GM21381 (cell line): ENCODE results near the gene PIP5KL1.

Source experiments
- ATAC-seq: cut with Tn5 transposase; IDR thresholded peaks from one replicate; pipeline ENCODE4 v1.9.1; 2021; ENCODE audit warnings: mild to moderate bottlenecking, moderate library complexity; ENCODE audit not compliant: unreplicated experiment

PIP5KL1 gene, protein sequence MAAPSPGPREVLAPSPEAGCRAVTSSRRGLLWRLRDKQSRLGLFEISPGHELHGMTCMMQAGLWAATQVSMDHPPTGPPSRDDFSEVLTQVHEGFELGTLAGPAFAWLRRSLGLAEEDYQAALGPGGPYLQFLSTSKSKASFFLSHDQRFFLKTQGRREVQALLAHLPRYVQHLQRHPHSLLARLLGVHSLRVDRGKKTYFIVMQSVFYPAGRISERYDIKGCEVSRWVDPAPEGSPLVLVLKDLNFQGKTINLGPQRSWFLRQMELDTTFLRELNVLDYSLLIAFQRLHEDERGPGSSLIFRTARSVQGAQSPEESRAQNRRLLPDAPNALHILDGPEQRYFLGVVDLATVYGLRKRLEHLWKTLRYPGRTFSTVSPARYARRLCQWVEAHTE

DNA sequence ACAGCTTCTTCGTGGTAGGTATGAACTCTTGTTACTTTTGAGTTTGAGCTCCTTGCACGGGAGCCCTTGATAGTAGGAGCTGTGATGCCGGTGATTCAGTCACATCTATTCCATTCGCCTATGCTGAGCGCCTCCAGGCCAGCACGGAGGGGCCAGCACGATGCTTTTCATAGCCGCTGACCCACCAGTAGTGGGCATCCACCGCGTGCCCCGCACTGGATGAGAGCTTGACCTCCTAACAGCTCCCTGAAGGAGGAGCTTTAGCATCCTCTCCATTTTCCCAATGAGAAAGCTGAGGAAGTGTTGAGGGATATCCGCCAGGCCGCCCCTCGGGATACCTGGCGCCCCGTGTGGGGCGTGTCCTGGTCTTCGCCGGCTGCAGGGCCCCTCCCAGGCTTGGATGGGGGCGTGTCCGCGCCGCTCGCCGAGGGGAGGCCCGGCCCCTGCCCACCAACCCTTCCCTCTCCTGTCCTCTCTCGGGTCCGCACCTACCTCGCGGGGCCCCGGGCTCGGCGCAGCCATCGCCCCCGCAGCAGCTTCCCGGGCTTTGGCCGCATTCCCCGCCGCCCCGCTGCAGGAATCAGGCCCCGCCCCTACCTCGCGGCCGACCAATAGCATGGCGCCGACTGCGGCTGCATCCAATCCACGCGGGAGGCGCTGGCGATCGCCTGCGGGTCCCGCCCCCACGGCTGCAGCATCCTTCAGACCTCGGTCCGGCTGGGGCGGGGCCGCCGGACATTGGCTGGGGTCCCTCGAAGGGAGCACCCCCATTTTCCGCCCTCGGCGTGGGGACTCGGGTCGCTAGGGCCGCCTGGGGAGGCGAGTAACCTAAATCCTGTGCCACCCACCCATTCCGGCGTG lies at the start of gene PIP5KL1:
TSS of gene PIP5KL1 (minus strand) at position 547 of the 861 bp plus-strand sequence. CDS start at position 522, 25 bp downstream.
- peak; percentile 79 for ATAC-seq

DNA sequence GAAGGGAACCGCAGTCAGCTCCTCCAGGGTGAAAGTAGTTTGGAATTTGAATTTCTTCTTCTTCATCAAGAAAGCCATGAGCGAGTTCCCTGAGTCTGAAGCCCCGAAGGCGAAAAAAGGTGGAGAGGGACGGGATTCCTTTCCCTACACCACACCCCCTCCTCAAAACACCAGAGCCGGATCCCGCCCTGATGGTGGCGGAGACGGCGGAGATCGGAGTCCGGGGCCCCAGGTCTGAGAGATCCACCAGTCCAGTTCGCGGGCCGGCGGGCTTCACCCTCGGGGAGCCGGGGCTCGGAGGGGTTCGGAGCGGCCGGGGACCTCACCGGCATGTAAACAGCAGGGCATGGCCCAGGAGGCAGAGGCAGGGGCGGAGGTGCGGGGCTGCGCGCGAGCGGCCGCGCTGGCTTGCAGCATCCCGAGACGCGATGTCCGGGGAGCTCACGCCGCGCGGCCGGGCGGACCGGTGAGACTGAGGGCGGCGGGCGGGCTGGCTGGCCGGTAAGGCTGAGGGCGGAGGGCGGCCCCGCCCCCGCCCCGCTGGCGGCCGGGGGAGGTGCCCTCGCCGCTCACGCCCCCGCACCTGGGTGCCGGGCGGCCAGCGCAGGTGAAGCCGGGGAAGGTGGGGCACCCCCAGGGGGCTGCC lies 49.6 kb upstream of the PIP5KL1 start:
- peak; percentile 32 for ATAC-seq

DNA sequence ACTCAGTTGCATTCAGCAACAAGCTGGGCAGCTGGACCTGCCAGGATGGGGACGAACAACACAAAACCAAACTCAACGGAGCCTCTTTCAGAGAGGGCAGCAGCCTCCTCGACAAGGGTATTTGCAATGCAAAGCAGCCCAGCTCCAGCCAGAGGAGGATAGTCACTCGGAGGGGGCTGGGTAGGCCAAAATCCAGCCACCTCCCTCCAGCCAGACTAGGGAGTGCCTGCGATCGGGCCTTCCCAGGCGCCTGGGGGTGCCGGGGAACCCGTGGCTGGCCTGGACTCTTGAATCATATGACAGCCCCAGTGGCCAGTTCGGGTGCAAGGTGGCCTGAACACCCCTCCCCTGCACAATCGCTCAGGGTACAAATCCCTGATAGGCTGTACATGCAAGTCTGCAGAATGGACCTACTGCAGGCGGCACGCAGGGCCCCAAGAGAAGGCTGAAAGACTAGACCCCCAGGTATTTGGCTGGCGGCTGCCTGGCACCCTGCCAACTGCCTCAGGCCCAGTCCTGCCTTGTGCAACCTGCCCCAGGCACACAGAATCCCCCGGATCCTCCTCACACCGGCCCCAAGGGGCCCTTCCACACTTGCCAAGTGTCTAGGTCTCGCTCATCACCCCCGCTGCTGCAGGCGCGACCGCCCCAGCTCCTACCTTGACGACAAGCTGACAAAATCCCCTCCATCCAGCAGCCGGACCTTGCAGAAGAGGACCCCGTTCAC lies 48.9 kb upstream of the PIP5KL1 start:
- peak; percentile 18 for ATAC-seq

DNA sequence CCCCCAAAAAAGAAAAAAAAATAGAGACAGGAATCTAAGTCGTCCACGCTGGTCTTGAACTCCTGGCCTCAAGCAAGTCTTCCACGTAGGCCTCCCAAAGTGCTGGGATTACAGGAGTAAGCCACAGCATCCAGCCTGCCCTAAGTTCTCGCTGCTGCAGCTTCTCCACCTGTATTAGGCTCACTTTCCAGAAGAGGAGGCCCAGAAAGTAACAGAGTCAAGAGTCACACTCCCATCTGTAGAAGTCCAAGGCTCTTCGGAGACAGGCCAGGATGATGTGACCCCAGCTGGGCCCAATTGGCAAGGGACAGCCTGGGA lies 48.4 kb upstream of the PIP5KL1 start:
- no peak for ATAC-seq

DNA sequence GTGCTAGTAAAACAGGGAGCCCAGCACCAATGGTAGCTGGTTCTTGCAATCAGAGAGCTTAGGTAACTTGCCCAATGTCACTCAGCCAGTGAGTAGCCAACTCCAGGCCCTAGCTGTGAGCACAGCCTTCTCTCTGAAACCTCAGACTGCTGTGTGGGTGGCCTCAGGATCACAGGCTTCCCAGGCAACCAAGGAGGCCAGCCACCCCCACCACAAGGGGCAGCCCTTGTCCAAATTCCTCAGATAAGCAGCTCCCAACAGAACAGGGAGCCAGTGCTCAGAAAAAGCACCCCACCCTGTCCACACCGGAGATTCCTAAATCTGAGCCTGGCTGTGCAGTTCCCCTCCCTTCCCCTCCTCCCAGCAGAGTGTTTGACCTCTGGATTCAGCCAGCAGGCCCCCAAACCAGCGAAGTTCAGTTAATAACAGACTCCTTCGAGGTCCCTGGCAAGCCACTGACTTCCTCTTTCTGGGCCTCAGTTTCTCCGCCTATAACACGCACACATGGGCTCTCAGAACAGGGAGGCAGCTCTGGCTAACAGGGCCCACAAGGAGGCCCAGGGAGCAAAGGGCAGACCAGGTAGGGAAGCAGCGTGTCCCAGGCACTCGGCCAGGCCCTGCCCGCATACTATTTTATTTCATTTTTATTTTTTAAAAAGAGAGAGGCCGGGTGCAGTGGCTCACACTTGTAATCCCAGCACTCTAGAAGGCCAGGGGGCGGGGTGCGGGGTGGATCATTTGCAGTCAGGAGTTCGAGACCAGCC lies 47.5 kb upstream of the PIP5KL1 start:
- no peak for ATAC-seq

DNA sequence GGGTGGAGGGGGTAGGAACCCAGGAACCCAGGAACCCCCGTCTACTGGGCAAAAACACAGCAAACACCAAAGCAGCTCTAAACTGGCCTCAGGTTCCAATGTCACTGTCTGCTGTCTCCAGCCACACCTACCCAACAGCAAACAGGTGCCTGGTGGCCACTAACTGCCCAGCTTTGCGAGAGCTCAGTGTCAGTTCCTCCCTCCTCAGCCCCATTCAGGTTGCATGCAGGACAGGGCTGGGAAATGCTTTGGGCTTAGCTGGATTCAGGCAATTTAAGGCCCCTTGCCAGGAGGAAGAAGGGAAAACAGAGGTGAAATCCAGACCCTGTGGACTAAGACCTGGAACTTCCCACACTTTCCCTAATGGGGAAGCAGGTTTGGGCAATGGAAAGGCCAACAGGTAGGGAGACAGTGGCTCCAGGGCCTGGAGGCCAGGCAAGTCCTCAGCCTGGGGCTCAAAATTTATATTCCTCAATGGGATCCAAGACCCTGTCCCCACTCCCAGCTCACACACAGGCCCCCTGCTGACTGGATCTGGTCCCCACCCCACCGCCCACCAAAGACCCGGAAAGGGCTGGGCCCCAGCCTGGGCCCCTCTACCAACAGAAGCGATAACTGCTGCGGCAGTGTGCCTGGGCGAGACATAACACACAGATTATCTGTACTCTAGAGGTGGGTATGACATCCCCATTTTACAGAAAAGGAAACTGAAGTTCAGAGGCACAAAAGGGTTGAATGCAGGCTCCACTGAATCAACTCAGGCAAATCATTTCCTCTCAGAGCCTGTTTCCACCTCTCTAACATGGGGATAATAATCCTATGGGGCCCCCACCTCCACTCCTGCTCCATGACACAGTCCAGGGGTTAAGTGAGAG lies 46.7 kb upstream of the PIP5KL1 start:
- no peak for ATAC-seq

DNA sequence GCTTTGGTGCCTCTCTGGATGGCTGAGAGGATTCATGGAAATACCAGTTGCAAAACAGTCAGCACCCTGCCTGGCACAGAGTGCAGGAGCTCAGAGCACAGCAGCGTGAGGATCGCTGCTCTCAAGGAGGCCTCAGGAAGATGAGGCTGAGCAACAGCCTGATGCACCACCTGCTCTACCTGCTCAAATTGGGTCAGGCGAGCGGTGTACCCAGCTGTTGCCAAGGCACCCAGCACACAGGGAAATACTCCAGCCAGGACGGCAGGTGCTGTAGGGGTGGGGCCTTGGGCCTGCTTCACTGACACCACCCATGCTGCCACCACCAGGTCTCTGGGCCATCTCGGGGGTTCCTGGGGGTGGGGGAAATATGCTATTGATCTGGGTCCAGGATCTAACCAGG lies 45.9 kb upstream of the PIP5KL1 start:
- no peak for ATAC-seq

DNA sequence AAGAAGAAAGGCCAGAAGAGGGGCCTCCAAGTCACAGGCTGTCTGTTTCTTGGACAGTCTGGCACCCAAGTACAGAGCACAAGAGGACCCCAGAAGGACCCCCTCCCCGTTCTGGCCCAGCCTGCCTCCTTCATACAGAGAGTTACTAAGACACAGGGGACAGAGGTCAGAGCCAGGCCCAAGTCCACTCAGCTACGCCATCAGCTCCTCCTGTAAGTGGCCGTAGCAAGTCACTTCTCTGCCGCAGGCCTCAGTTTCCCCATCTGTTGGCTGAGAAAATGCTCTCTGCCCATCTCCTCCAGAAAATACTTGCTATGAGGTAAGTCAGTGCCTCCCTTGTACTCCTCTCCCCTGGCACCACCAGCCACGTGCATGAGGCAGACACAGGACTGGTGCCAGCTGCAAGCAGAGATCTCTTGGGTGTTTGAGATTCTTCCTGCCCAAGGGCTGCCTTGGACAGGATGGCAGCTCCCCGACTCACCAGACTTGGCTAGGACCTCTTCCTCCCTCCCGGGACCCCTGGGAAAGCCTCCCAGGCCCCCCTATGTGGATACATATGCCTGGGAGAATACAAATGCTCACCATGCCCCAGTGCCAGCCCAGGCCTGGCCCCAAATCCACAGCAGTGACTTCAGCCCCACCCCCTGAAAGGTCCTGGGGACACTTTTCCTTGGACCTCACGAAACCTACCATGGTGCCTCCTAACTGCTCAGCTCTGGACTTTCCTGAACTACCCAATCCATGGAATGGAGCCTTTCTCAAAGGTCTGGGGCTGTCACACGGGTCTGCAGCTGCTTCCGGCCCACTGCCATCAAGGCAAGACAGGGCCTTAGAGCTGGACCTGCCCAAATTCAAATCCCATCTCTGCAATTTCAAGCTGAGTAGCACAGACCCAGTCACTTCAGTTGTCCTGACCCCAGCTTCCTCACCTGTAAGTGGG lies 45.1 kb upstream of the PIP5KL1 start:
- ATAC-seq = no peak

DNA sequence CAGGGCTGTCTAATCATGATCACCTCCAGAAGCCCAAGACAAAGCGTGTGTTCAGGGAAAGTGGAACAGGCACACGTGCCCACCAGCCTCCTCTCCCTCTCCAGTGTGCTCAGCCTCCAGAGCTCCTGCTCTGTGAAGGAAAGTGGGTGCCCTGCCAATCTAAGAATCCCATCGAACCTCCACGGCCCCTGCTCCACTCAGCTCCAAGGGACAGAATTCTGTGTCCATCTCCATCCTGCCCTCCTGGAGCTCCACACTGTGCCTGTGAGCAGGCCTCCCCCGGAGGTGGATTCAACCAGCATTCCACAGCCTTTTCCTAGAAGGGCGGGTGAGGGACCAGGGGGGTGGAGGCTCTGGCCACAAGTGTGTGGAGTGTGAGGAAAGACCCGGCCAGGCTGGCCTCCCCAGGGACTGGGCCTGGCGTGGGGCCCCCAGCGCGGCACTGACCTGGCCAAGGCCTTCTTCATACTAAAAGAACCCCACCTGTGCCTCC lies 44.2 kb upstream of the PIP5KL1 start:
- ATAC-seq = no peak

DNA sequence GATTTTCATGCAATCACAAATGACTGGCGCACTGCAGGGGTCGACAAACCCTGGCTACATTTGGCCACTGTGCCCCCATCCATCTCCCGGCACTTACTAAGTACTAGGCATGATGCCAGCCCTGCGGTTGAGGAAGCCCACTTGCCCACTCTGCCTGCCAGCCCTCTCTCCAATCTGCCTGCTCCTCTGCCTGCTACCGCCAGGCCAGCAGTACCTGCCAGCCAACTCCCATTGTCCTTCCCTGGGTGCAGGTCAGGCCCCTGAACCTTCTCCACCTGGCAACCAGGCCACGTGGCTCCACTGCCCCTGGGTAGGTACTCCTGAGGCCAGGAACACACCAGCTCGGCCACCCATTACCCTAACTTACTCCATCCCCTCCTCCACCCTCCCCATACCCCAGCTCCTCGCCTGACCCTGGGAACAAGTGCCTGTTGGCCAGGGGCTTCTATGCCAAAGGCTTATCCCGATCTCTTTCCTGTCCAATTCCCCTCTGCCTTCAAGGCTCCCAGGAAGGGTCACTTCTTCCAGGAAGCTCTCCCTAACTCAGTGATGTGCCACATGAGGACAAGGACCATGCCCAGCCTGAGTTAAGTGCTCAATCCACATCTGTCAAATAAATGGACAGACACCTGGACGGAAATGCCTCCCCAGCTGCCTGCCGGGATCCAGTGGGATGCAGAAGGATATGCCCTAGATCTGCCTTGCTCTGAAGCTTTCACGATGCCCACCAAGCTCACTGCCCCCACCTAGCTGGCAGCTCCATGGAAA lies 43.6 kb upstream of the PIP5KL1 start:
- ATAC-seq = no peak

DNA sequence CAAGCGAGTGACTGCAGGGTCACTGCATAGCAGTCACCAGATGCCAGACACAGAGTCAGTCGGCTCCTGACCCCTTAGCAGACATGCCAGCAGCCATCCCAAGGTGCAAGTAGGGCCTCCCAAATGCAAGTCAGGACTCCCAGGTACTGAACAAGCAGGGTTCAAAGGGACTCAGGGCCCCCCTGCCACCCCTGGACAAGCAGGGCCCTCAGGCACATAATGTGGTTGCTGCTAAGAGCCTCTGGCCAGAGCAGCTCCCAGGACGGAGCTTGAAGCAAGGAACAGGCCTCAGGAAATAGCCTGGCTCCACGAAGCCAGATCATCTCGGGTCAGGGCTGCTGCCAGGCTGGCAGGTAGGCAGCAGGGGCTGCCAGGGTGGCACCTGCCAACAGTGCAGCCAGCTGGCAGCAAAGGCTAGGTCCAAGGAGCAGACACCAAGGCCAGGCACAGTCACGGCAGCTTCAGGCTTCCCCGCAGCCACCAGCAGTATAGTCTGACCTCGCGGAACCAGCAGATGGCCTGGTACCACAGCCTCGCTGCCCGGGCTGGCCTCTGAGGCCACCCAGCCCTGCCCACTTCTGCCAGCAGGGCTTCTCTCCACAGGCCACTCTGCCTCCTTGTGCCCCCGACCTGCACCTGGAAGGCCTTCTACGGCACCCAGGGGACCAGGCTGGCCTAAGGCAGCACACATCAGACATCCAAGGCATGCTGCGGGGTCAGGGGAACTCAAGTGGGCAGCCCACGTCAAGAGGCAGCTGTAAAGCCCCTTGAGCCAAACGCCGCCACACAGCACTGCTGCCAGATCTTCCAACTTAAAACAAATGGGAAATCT lies 42.8 kb upstream of the PIP5KL1 start:
- no peak for ATAC-seq

DNA sequence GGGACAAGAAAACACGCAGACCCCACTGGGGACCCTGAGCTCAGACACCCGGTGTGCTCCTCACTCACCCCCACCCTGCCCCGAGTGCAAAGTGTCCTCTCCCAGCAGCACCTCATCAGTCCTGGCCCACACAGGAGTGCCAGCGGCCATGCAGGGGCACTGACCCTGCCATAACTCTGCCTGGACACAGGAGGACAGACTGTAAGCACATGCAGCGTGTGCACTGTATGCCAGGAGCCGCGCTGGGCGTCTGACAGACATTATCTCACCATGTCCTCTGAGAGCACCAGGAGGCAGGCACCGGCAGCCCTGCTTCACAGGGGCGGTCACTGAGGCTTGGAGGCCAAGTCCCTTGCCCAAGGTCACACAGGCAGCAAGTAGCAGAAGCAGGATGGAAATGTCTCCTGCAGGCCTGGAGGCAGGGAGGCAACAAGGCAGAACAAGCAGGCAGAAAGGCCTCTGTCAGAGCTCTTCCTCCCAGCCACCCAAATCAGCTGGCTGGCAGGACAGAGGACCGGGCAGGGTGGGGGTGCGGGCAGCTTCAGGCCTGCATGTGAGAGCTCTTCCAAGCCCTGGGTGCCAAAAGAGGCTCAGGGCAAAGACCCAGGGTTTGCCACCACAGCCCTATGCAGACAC lies 41.8 kb upstream of the PIP5KL1 start:
- no peak for ATAC-seq

DNA sequence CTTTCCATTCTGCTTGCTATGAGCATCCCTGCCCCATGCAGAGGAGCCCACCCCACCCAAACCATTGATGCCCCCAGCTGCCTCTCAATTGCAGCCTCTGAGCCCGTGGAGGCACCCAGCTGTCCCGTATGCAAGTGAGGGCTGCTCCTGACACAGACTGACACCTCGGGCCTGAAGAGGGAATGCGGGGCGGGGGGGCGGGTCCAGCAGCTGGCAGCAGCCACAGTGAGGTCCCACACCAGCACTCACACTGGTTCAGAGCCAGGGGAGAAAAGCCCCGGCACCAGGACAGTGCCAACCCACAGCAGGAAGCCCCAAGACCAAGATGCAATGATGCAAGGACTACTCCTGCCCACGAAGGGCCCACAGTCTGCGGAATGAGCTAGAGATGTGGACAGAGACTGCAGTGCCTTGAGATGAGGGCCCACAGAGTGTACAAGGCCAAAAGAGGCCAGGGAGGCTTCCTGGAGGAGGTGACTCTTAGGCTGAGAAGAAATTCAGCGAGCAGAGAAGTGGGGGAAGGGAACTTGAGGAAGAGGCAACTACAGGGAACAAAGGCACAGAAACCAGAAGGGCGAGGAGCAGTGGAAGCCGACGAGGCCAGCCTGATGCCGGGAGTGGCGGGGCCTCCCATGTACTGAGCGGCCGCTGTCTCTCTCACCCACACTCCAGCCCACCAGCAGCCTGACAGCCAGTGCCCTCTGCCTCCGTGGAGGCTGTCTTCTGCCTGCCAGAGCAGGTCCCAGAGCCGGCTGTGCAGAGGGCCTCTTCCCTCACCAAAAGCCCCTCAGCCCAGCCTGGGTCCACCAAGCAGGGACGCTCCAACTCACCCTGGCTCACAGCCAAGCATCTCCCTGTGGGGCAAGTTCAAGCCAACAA lies 41.0 kb upstream of the PIP5KL1 start:
- ATAC-seq = peak; percentile 8

DNA sequence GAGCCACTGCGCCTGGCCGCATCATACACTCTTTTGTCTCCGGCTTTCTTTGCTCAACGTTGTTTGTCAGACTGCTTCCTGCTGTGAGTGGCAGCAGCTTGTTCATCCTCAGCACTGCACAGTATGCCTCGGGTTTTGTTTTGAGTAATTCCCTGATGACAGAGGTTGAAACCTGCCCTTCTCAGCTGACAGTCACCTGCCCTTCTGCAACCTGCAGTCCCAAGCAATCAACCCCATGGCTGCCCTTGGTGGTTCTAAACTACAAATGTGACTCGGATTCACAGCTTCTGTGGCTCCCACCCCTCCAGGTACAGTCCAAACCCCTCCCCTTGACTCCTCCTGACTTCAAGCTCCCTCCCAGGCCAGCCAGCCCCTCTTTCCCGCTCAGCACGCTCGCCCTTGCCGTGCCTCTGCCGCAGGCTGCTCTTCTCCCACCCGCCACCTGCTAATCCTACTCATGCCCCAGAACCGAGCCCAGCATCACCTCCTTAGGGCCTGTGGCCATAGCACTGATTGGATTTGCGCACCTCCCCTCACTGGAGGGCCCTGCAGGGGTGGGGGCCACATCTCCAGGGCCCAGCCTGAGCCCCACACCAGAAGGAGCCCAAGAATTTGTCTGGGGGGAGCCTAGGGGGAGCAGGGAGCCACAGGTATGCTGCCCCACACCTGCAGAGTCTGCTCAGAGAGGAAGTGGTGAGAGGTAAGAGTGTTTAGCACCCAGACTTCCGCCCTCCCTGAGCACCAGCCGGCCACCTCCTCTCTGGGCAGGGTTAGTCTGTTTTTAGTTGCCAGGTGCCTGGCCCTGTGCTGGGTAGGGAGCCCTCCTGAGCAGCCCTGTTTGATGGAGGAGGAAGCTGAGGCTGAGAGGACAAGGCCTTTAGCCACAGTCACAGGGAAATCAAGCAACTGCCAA lies 40.1 kb upstream of the PIP5KL1 start:
- ATAC-seq = peak; percentile 67
